GM19452 (cell line): Measurements from ENCODE around the gene TLR9.

Source experiments
- ATAC-seq: cut with Tn5 transposase; IDR thresholded peaks from one replicate; pipeline ENCODE4 v1.9.1; 2021; ENCODE audit not compliant: unreplicated experiment

The TLR9 gene

DNA sequence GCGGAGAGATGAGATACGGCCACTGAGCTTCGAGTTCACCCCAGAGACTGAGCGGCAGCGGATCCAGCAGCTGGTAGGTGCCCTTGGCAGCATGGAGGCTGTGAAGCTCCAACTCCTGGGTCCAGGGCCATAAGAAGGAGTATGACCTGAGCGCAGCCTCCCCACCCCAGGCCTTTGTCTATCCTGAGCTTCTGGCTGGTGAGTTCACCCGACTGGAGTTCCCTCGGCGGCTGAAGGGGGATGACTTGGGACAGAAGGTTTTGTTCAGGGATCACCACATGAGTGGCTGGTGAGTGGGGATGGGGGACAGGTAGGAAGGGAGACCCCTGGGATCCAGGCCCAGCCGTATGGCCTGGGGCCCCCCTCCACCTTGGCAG, 22.7 kb upstream of the TLR9 start:
- ATAC-seq: no peak

DNA sequence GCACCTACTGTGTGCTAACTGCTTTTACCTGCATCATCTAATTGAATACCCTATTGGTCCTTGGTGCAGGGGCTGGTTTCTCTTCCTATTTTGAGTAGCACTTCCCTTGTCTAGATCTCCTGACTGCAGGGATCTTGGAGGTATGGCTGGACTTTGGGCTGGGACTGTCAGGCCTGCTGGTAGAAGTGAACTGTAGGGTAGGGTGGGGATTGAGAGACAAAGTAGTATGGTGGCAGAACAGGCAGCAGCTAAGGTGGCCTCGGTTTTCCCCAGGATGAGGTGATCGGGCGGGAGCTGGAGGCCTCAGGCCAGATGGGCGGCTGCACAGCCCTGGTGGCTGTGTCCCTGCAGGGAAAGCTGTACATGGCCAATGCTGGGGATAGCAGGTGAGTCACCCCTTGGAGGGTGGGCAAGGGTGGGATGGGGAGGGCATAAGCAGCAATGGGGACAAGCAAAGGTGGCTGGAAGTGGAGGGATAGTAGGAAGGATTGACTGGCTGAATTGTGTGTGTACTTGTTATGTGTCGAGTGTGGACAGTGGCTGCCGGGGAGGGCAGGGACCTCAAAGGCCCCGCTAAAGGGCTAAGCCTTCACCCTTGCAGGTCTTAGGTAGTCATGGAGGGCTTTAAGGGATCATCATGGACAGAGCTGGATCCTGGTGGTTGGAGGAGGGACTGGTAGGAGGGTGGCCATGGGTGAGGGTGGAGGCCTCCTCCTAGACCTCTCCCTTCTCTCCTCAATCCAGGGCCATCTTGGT, 22.1 kb upstream of the TLR9 start:
- ATAC-seq: no peak

DNA sequence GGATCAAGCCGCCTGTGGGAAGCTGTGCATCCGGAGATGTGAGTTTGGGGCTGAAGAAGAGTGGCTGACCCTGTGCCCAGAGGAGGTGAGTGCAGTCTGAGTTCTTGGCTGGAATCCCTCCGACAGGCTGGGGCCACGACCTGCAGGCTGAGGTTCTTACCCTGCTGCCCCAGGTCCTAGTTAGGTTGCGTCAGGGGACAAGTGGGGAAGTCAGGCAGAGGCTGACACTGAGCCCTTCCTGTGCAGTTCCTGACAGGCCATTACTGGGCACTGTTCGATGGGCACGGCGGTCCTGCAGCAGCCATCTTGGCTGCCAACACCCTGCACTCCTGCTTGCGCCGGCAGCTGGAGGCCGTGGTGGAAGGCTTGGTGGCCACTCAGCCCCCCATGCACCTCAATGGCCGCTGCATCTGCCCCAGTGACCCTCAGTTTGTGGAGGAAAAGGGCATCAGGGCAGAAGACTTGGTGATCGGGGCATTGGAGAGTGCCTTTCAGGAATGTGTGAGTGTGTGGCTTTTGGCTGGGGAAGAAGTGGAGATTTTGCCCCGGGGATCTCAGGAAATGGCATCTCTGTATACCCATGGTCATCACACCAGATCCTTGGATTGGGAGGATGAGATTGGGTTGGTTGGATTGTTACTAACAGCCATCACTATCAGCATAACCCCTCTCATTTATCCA, 21.4 kb upstream of the TLR9 start:
- no peak for ATAC-seq

DNA sequence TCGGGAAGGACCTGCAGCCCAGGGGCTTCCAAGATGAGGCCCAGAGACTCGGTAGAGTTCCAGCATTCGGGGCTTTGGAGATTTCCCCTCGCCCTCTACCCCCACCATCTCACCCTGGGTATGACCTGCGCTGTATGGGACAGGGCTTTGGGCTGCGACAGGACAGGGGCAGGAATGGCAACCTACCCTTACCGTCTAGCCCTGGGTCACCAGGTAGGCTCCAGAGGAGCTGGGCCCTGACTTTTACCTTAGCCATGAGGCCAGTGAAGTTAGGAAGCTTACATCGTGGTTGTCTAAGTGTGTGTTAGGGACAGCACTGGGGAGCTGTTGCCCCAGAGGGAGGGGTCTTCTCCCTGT, 20.8 kb upstream of the TLR9 start:
- no peak for ATAC-seq

DNA sequence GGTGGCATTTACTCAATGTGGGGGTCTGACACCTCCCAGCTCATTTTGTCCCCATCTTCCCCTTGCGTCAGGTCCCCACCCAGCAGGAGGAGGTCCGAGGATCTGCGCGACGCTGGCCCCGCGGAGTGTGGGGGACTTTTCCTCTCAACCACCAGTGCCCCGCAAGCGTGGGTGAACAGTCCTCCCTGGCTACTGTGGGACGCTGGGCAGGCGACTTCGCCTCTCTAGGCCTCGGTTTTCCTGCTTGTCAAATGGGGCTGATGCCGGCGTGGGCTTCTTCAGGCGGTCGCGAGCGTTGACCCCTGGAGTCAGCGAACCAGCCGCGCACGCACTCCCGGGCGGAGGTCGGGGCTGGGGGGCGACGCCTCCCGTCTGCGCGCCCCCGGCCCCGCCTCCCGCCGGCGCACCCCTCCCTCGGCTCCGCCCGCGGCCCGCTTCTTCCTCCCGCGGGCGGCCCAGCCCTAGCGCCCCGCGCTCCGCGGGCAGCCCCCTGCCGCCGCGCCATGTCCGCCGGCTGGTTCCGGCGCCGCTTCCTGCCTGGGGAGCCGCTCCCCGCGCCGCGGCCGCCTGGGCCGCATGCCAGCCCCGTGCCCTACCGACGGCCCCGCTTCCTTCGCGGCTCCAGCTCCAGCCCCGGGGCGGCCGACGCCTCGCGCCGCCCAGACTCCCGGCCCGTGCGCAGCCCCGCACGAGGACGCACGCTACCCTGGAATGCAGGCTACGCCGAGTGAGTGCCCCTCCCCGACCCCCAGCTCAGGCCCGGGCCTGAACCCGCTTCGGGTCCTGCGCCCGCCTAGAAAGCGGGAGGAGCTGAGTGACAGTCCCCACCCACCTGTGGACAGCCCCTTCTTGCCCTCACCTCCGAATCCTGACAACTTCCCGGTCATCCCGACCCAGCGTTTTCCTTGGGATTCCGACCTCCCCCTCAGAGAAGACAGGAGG, 20.1 kb upstream of the TLR9 start, which contains the start of gene PPM1M:
PPM1M (plus strand) TSS at position 438 of the 942 bp plus-strand sequence; CDS start at position 504, 66 bp downstream.
- ATAC-seq: no peak

DNA sequence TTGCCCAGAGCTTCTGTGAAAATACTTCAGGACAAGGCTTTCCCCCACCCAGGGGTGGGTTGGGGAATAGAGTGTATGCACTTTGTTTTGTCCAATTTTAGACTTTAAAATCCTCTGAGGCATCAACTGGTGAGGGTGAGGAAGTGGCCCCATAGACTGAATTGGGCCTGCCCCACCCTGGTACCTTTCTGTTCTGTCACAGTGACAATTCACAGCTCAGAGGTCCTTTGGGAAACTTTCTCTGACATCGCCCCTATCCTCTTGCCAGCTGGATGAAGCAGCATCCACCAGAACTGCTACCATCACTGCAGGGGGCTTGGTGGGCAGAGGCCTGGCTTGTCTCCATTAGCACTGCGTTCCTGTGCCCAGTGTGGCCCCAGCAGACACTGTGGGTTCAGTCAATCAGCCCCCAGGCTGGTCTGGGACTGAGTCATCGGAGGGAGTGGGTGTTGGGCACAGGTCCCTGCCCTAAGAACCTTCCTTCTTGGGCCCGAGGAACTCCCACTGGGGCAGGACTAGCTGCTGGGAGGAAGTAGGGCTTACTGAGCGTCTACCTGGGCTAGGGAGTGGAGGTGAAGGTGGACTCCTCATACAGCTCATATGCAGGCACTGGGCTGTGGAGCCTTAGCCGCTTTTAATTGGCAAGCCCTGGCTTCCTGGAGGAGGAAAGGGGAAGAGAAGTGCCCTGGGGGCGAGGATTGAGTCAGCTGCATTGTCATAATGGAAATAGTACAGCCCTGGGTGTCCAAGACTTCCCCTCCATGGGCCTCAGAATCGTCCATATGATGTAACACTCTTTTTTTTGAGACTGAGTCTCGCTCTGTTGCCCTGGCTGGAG, 18.6 kb upstream of the TLR9 start:
- peak; percentile 46 for ATAC-seq

DNA sequence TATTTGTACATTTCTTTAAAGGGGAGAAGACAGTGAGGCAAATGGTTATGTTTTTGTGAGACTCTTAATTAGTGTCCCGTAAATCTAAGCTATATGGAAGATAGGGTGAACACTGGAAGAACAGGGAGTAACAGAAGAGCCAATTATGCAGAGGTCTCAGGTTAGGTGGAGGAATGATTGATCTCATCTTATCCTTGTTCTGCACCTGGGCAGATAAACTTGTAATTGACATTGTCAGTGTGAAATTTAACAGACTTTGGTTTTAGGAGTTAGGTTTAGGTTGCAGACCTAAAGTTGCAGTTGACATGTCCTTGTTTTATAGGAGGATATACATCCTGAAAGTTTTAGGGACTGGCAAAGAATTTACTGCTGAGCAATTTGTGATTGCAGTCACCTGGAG, 16.6 kb upstream of the TLR9 start:
- no peak for ATAC-seq

DNA sequence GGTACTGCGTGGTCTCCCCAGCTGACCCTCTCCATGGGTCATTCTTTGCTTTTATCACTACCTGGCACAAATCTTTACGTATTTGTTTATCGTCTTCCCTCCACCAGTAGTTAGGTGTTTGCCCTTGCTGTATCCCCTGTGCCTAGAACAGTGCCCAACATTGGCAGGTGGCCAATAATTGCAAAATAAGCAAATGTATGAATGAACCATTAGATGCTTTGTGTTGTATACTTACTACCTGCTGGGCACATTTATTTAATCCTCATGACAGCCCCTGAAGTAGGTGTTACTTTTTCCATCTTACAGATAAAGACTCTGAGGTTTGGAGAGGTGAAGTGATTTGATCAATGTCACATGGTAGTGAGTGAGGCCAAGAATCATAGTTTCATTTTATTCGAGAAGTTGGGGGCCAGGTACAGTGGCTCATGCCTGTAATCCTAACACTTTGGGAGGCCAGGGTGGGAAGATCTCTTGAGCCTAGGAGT, 15.5 kb upstream of the TLR9 start:
- ATAC-seq: no peak

DNA sequence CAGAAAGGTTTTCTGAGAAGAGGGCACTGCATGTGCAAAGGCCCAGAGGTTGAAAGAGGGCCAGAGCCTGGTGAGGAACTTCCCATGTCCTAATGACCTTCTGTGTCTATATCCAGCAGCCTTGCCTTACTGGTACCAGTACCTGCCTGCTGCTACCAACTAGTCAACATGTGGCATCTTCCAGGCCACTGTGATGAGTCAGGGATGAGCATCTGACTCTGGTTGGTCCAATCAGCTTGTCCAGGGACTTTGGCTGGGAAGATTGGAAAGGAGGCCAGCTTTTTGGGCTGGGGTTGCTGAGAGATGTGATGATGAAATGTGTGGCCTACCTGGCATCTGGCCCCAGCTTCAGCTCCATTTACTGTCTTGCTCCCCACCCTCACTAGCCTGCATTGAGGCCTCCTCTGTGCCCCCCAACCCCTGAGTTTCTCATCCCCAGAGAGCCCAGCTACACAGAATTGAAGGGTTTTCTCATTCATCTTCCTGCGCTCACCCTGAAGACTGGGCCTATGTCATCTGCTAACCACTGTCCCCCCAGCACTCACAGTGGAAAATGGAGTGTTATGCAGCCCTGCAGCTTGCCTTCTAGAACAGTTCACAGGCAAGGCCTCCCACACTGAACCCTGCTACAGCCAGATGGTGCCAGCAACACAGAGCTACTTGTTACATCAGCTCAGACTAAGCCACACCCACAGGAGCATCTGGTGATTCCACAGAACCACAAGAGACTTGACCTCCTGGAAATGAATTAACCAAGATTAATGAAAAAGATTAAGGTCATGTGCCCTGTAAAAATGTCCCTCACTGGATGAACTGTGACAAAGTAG, 14.8 kb upstream of the TLR9 start:
- no peak for ATAC-seq

DNA sequence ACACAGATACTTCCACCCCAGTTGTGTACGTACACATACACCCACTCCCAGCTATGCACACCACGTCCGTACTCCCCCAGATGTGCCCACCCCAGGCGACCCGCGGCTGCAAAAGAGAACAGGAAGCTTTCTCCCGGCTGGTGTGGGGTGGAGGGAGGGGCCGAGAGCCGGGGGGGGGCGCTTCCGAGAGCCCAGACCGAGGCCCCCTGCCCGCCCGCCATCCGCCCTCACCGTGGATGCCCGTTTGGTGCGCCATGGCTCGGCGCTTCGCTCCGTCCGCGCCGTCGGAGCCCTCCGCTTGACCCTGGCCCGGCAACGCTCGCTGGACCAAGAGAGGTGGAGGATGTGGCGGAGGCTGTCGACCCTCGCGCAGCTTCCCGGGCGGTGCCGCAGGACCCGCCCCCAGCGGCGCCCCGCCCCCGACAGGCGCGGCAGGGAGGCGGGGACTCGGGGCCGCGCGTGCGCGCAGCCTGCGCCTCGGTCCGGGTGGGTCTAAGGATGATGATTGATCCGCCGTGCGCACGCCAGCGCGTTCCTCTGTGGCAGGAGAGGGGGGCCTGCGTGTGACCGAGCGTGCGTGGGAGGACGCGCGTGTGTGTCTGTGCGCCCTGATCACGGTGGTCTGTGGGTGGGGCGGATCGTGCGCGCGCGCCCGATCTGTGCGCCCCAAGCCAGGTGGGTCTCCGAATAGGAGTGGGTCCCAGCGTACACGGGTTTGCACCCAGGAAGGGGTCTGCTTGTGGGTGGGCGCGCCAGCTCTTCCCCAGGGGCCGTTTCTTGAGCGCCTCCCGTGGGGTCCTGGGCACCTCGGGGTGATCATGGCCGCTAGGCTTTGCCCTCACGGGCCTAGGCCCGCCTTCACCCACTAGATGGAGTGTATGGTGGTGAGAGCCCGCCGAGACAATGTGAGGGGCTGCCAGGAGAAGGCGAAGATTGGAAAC, 13.6 kb upstream of the TLR9 start, which contains the start of gene TWF2:
TWF2 (minus strand) TSS at position 398 of the 941 bp plus-strand sequence; CDS start at position 256, 142 bp downstream.
- peak; percentile 78 for ATAC-seq

DNA sequence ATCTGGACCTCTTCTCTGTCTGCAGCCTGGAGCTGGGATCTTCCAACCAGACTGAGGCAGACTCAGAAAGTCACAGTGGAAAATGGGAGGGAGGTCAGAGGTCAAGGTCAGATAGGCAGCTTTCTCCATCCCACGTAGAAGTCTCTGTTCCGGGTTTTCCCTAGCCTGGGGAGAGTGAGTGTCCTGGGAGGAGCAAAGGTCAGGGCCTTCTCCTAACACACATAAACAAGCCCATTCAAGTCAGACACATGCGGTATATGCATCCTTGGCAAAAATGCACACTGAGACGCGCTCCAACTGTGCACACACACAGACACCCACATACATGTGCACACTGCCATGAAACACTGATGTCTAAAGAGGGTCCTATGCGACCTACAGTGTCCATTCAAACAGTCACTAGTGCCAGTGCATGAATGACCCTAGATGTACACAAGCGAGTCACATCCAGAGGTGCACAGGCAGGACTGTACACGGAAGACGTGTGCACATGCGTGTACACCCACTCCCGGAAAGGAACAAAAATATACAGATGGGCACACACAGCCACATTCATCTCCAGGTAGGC, 12.8 kb upstream of the TLR9 start:
- no peak for ATAC-seq

DNA sequence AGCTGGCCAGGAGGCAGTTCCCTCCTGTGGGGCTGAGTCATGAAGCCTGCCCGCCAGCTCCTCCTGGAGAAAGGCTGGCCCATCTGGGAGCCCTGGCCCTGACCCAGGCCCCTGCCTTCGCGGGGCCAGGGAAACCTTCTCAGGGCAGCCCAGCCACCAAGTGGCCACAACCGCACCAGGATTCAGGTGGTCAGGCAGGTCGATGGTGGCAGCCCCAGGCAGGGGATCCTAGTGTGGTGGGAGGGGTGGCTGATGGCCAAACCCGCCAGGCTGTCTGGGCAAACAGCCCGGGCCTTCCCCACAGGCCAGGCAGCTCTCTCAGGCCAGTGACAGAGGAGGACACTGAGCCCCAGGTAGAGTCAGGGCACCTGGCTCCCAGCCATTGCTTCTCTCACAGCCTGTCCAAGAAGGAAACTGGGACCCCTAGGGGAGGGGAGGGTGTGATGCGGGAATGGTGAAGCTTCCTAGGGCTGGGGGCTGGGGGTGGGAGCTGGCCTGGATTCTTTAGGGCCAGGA, 12.3 kb upstream of the TLR9 start:
- ATAC-seq: no peak

DNA sequence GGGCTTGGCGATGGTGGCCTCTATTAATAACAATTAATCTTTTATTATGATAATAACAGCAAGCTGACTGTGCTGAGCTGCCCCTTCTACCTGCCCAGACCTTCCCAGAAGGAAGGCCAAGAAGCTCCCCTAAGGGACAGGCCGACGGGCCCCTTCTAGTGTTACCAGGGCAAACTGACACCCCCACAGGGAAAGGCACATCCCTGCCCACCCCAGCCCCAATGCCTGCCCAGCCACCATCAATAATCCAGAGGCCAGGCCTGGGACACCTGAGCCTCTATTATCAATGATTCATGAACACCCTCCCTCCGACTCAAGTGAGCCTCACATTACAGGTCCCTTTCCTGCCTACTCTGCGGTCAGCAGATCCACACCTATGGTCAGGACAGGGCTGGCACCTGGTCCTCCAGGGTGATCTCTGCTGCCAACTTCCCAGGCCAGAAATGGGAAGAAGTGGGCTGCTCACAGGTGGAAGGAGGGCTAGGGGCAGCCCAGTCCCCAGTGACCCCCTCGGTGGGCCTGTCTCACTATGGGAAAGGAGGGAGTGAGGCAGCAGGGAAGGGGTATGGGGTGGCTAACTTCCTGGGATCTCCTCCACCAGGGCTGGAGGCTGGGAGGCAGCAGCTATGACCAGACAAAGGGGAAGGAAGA, 11.7 kb upstream of the TLR9 start:
- no peak for ATAC-seq

DNA sequence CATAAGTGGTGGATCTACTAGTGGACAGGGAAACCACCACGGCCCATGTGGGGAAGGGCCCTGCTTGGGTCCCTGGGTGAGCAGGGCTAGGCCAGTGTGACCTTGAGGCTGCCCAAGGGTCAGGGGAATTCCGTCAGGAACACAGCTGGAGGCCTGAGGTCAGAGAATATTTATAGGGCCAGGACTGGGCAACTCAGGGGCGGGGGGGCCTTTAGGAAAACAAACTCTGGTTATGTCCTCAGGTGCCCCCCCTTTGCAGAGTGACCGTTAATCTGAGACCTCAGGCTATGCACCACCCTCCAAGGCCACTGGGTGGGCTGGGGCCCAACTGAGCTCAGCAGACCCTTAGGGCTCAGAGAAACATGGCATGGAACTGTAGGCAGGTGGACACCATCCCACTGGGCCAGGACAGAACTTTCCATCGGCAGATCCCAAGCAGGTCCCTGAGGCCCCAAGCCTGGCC, 11.0 kb upstream of the TLR9 start:
- ATAC-seq: no peak

DNA sequence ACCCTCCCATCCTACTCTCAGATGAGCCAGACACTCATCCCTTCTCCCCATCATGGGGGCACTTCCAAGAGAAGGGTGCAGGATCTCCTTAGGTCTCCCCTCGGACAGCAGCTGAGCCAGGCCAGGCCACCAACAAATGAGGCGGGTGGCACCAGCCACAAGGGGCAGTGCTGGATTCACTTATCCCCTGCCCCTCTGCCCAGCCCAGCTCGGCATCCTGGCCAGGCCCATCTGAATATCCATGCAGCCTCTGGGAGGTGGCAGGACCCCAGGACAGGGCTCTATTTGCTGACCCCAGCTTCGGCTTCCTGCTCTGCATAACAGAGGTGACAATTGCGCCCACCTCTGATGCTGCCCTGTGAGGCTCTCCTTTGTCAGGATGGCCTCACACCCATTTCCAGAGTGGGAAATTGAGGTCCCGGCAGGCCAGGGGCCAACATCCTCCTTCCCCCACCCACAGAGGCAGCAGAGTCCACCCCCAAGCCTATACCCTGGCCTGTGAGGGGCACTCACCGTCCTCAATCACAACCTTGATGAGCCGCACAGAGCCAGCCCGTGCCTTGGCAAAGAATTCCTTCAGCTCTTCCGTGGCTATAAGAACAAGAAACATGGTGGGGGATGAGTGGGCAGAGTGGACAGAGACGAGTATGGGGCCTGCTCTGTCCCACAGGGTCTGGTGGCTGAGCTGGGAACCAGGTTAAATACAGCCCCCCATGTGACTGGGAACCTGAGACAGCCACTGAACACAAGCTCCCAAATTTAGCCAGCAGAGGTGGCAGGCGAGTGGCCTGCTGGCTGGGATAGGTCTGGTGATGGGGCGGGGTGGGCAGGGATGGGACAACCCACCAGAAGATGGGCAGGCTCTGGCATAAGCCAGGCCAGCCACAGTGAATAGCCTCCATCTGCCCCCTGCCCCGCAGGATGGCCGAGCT, 9.3 kb upstream of the TLR9 start:
- ATAC-seq: no peak

DNA sequence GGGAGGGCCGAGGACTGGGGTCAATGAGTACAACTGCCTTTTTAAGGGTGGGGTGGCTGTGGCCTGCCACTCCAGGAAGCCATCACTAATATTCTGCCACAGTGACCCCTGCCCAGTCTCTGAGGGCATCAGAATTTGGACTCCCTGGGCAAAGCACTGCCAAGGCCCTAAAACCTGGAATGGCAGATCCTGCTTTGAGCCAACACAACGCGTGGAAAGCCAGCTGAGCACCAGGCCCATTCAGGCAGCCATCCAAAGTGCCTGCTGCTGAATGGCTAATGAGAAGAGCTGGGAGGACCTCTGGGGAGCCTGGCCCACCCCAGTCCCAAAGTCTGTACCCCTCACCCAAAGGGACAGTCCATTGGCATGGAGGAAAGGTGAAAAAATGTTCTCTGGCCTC, 8.5 kb upstream of the TLR9 start:
- no peak for ATAC-seq
